H1 (cell line): ENCODE data around the gene BAHD1. TPM values are rescaled to one million over a fixed set of nuclear protein-coding genes. Genes with fewer than 3 reads are reported as not detected.

Source experiments
- EP300 ChIP-seq, 2 experiments: IDR thresholded peaks; 1 replicate in 1 of 2; 2 replicates in 1 of 2; pipeline ENCODE4 v1.6.1; 2011 to 2012; ENCODE audit warnings: low read depth in 2 of 2, low read length in 2 of 2, mild to moderate bottlenecking in 2 of 2, borderline replicate concordance in 1 of 2, inconsistent platforms in 1 of 2, moderate library complexity in 1 of 2
- JUND ChIP-seq: IDR thresholded peaks from 2 replicates; pipeline ENCODE4 v1.6.1; 2011; ENCODE audit warnings: mild to moderate bottlenecking, improper control_type of control experiment, low read length
- PHF8 ChIP-seq: fragments of 200-600 bp; sonication (generic); conservative IDR thresholded peaks from 2 replicates; pipeline ENCODE4 v1.7.1; 2012; ENCODE audit warnings: low read depth, mild to moderate bottlenecking, inconsistent platforms, low read length, moderate library complexity
- POLR2AphosphoS5 ChIP-seq: IDR thresholded peaks from 2 replicates; pipeline ENCODE4 v1.6.1; 2011; ENCODE audit warnings: low read depth, low read length
- RFX5 ChIP-seq: IDR thresholded peaks from 2 replicates; pipeline ENCODE4 v1.6.1; 2011; ENCODE audit warnings: low read depth, low read length, improper control_type of control experiment, borderline replicate concordance
- TAF7 ChIP-seq: optimal IDR thresholded peaks from 2 replicates; pipeline ENCODE3; 2011; ENCODE audit warnings: low read depth, mild to moderate bottlenecking, inconsistent platforms, low read length, moderate library complexity, borderline replicate concordance
- polyA plus RNA-seq, 7 experiments: library from polyadenylated mRNA; depleted of rRNA in 3 of 7; stranded (reverse) in 5 of 7; unstranded in 2 of 7; fragments of >200 nt in 5 of 7; fragments of 200-250 nt in 2 of 7; gene quantifications; 1 replicate in 5 of 7; 2 replicates in 1 of 7; 4 replicates in 1 of 7; pipeline versions ENCODE4 v1.2.1 to v1.2.3, GENCODE V29; 2011 to 2013; ENCODE audit warnings: missing spikeins in 2 of 7, mixed read lengths in 2 of 7
- total RNA-seq: library from RNA; stranded (reverse); fragmentation: NEBNext Ultra II Directional; extraction: Animal tissue kit (Norgen Biotek cat#: 25700); gene quantifications from 2 replicates; pipeline ENCODE4 v1.2.1, GENCODE V29; 2021
- TF ChIP-seq, protein P1 (sequence below): IDR thresholded peaks from 2 replicates; pipeline ENCODE4 v1.6.1; 2011; ENCODE audit warnings: low read depth, mild to moderate bottlenecking, low read length; ENCODE audit not compliant: insufficient read depth
- TF ChIP-seq, protein P2 (sequence below), 3 experiments: IDR thresholded peaks; 1 replicate in 2 of 3; 2 replicates in 1 of 3; pipeline versions ENCODE4 v1.5.1 to v1.6.1; 2011; ENCODE audit warnings: low read length in 3 of 3, mild to moderate bottlenecking in 3 of 3, inconsistent platforms in 2 of 3, low read depth in 1 of 3, moderate library complexity in 1 of 3; ENCODE audit not compliant: insufficient read depth in 1 of 3; ENCODE audit errors: control extremely low read depth in 1 of 3

BAHD1 gene
- total and polyA plus RNA-seq, 2 of the 8 experiments (the other 6 are each of a cell fraction or from before 2014, with no cell fraction given) = 15.0 to 38.9 TPM

DNA sequence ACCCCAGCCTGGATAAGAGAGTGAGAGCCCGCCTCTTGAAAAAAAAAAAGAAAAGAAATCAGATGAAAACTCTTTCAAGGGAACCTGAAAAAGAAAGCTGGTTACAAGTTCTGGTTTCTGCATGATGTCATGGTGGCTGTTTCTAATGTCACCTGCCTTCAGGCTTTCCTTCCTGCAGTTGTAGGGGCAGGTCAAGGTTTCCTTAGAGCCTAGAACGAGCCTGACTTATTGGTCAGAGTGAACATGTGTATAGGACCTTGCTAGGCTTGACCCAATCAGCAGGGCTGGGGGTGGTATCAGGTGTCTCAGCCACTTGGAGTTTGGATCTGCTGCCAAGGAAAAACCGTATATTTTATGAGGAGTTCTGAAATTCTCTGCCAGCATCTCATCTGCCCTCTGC, 31.4 kb upstream of the BAHD1 start (continued):
- TF ChIP-seq TAF7 = no peak
- TF ChIP-seq POLR2AphosphoS5 = no peak
- TF ChIP-seq, protein P1, sequence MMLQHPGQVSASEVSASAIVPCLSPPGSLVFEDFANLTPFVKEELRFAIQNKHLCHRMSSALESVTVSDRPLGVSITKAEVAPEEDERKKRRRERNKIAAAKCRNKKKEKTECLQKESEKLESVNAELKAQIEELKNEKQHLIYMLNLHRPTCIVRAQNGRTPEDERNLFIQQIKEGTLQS = no peak
- no peak for TF ChIP-seq EP300 (IDR thresholded peaks at IDR 0.05; ENCODE audit: borderline replicate concordance in 1 of 2, low read depth in 2 of 2, low read length in 2 of 2)
- no peak for TF ChIP-seq PHF8
- TF ChIP-seq RFX5 = no peak
- TF ChIP-seq, protein P2, sequence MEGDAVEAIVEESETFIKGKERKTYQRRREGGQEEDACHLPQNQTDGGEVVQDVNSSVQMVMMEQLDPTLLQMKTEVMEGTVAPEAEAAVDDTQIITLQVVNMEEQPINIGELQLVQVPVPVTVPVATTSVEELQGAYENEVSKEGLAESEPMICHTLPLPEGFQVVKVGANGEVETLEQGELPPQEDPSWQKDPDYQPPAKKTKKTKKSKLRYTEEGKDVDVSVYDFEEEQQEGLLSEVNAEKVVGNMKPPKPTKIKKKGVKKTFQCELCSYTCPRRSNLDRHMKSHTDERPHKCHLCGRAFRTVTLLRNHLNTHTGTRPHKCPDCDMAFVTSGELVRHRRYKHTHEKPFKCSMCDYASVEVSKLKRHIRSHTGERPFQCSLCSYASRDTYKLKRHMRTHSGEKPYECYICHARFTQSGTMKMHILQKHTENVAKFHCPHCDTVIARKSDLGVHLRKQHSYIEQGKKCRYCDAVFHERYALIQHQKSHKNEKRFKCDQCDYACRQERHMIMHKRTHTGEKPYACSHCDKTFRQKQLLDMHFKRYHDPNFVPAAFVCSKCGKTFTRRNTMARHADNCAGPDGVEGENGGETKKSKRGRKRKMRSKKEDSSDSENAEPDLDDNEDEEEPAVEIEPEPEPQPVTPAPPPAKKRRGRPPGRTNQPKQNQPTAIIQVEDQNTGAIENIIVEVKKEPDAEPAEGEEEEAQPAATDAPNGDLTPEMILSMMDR (IDR thresholded peaks at IDR 0.05; ENCODE audit: control extremely low read depth in 1 of 3, insufficient read depth in 1 of 3, low read depth in 1 of 3, low read length in 3 of 3) = no peak
- TF ChIP-seq JUND = no peak
